GM18951 (cell line): ENCODE measurements around the gene NPHP4.

Experiments used
- POLR2A ChIP-seq: IDR thresholded peaks from 4 replicates; pipeline ENCODE4 v1.6.1; 2011; ENCODE audit warnings: mild to moderate bottlenecking; ENCODE audit not compliant: insufficient read length, insufficient read depth; ENCODE audit errors: extremely low read depth
- in situ Hi-C: fragments of 300-500 bp; cut with MboI; formaldehyde crosslinking; loops from one replicate; pipeline ENCODE4 v1.12.0; 2022; ENCODE audit warnings: low sequenced_read_pairs, mixed read lengths, inconsistent platforms; ENCODE audit not compliant: unreplicated experiment

The NPHP4 gene

DNA sequence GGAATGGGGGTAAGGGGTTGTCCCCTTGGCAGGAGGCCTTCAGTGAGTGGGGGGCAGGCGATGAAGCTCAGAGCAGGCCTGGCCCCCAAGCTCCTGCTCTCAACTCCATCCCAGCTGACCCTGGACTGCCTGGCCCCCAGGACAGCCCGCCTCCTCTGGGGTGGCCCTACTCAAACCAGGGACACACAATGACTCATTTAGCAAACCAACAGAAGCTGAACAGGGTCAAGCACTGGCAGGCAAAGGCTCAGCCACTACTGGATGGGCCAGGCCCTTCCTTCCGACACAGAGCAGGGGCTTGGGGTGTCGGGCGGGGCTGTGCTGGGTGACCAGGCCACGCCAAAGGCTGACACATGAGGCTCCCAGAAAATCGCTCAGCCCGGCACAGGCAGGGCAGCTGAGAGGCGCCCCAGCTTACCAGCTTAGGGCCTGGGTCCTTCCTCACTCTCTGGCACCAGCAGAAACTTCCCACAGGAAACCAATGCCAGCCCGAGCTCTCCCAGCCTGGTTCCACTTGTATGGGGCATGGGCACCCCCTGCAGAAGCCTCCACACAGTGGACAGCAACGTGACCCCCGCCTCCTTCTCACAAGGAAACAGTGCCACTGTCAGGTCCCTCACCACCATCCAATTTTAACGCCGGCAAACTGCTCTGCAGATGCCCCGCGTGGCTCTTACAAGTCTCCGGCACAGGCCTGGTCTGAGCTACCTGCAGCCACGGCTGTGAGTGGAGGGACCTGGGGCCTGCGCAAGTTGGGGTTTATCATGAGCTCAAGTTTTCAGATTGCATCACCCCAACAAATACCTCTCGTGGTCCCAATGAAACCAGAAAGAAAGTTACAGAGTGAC is 114.3 kb downstream of the NPHP4 start:
- no peak for TF ChIP-seq POLR2A
- in situ Hi-C loops: no loop called here

DNA sequence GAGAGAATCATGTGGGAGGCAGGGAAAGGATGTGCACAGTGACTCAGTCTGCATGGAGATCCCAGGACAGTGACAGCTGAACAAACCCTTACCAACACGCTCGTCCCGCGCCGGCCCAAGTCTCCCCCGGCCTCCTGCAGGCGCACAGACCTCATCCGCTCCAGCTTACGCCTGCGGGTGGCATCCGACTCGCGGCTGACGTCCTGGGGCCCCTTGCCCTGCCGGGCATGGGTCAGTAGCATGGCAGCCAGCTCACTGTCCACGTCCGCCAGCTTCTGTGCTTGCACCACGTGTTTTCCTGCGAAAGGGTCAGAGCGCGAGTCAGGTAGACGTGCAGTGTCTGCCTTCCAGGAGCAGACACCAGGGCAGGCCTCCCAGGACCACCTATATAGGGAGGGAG is 115.2 kb downstream of the NPHP4 start:
- no peak for TF ChIP-seq POLR2A
- in situ Hi-C loops: no loop called here

DNA sequence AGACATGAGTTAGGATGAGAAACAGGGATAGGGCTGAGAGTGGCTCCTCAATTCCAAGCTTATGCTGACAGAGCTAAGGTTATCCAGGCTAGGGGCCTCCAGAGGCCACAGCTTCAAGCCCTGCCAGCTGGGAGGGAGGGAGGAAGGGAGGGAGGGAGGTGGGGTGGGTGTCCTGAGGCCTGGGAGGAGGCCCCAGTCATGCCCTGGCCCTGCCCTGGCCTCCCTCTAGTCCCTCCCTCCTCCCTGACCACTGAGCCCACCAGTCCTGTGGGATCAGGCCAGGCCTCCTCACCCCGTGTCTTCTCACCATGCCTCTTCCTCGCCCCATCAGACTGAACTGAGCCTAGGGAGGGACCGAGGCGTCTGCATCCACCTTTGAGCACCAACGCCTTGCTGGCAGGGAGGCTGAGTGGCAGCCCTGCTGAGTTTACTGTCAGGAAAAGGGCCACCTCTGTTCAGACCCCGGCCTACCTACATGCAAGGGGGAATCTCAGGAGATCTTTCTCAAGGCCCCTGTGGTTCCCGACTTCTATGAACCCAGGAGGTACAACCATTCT is 116.1 kb downstream of the NPHP4 start:
- no peak for TF ChIP-seq POLR2A
- in situ Hi-C loops: no loop called here

DNA sequence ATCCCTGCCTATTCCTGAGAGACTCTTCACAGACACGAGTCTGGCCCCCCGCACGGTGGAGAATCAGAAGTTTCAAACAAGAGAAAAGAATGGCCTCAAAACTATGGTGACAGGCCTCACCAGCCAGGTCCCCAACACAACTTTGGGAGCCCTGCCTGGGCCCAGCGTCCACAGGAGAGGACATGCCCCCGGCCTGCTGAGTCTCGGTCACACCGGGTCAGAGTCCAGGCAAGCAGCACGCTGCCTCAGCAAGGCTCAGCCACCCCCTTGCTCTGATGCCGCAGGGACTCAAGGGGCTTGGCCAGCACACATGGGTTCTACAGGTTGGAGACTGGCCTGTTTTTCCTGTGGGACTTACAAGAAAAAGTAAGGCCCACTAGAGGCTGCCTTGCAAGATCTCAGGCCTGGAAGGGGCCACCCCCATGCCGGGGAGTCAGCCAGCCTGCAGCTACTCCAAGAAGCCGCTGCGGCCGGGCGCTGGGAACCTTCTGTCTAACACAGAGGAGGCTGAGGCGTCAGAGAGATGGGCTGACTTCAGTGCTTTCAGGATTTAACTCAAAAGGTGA is 116.8 kb downstream of the NPHP4 start:
- no peak for TF ChIP-seq POLR2A
- in situ Hi-C loops: no loop called here

DNA sequence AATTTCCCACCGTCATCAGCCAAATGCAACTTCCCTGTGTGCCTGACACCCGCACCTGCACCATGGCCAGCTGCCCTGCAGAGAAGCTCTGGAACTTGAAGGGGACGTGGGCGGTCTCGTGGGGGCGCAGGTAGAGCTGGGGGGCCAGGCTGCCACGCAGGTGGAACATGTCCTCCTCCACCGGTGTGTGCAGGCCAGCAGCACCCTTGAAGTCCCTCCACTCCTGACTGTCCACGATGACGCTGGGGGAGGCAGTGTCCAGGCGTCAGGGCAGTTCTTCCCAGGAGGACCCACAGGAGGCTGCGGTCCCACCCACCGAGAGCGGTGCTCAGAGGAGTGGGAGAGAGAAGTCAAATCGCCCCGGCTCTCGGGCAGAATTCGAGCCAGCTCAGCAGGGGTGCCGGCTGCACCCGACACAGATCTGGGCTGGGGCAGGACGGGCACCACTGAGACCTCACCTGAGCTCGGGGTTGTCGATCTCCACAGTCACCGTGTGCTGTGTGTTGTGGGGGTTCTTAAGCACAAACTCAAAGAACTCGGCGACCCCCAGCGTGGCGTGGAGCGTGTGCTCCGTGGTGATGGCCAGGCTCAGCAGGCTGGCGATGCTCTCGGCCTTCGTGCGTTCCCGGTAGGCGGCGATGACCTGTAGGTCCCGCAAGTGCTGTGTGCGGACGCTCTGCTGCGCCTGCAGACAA is 117.7 kb downstream of the NPHP4 start:
- no peak for TF ChIP-seq POLR2A

DNA sequence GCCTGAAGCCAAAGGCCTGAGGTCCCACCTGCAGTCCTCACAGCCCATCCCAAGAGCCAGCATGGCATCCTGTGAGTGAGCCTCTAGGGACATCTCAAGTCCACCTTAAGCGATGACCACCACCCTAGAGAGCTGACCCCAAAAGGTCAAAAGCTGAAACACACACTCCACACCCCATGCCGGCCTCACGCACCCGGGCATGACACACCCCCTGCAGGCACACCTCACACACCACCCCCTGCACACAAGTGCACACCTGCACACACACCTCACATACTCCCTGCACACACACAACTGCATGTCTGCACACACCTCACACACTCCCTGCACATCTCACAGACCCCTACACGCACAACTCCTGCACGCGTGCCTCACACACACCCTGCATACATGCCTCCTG is 118.7 kb downstream of the NPHP4 start:
- in situ Hi-C loops: no loop called here

More for the DNA sequence above, 117.7 kb downstream of the NPHP4 start:
- in situ Hi-C loops: no loop called here

DNA sequence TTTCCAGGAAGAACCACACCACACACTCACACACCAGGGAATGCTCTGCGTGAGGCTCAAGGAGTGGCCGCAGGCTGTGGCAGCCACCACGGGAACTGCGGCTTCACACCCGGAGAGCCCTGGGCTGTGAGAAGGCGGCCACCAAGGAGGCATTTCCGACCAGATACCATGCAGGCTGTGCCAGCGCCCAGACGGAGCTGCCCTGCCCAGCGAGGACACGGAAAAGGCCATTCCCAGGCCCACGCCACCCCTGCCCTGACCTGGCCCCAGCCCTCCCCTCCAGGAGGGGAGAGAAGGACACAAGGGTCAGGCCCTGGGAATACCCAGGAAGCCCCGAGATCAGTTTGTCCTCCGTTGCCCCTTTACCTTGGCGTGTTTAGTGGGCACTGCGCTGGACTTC is 119.3 kb downstream of the NPHP4 start:
- no peak for TF ChIP-seq POLR2A
- in situ Hi-C loops: no loop called here

More for the DNA sequence above, 118.7 kb downstream of the NPHP4 start:
- no peak for TF ChIP-seq POLR2A

DNA sequence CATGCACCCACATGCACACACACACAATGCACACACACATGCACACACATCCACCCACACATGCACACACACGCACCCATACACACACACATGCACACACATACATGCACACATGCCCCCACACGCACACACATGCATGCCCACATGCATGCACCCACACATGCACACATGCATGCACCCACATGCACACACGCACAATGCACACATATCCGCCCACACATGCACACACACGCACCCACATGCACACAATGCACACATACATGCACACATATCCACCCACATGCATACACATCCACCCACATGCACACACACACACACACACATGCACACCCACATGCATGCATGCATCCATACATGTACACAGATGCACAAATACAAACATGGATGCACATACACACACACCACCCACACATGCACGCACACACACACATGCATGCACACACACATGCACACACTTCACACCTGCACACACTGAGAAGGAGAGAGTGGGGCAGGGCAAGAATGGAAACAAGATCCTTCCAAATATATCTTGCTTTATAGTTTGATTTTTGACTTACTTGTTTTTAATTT is 123.2 kb downstream of the NPHP4 start:
- in situ Hi-C loops: no loop called here
- TF ChIP-seq POLR2A: no peak

DNA sequence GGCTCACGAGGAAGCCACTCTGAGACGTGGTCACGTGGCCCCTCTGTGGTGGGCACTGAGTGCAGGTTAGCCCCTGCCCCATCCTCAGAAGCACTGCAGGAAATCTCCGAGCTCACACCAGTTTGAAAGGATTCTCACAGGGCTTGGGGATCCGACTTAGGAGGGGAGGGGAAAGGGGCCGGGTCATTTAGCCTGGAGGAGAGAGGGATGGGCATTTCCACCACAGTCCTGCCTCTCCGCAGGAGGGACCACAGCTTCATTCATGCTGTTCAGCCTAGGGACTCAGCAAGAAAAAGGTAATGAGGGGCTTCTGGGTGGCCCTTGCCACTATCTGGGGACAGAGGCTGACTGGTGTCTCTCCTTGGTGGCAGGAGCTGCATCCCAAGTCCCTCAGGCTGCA is 126.5 kb downstream of the NPHP4 start:
- TF ChIP-seq POLR2A: no peak
- in situ Hi-C loops: no loop called here

DNA sequence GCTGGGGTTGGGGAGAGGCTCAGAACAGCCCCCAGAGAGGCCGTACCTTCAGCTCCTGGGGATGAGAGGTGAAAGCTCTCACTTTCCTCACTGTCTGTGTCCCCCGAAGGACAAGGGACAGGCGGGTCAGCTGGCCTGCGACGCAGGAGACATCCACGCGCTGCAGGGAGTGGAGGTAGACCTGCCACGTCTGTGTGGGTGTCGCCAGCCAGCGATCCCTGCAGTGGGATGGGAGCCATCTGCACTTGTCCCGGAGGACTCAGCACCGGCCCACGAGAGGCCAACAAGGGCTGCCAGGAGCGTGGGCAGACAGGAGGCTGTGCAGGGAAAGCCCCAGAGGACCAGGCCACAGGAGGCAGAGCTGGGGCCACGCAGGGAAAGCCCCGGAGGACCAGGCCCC is 127.2 kb downstream of the NPHP4 start:
- in situ Hi-C loops: no loop called here
- TF ChIP-seq POLR2A: no peak

DNA sequence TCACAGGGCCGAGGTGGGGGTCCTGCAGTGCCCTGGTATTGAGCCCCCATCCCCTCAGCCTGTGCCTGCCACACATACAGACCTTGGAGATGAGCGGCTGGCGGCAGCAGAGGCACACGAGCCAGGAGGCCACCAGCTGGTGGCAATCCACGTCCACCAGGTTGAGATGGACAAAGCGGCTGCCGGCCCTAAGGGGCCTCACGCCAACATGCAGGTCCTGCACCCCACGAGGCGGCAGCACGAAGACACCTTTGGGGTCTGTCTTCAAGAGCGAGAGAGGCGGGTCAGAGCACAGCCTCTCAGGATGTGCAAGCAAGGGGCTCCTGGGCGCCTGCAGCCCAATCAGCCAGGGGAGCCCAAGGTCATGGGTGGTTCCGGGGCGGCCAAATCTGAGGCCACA is 128.0 kb downstream of the NPHP4 start:
- in situ Hi-C loops: no loop called here
- TF ChIP-seq POLR2A: no peak

DNA sequence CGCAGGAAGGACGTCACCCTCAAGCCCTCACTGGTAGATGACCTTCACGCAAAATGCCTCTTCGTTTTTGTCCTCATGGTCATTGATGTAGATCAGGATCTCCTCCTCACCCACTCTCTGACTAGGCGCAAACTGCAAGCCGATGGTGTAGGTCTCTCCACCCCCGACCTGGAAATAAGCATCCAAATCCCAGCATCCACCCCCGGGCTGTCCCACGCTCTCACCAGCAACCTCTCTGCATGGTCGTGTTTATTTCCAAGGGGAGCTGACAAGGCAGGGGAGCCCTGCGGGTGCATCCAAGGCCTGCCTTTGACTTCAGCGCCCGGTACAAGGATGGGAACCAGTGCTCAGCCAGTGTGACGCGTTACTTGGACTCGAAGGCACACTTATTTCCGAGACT is 129.0 kb downstream of the NPHP4 start:
- in situ Hi-C loops: no loop called here
- no peak for TF ChIP-seq POLR2A
